Measurements from ENCODE around the gene FAM25A.

FAM25A gene

GRCh38 chr10:87059401-87059800 lies 39.3 kb downstream of the FAM25A start:
- in situ Hi-C loops (cut with MboI; ENCODE audit: low sequenced_read_pairs), result no loop called here

- in situ Hi-C loops (cut with MboI; ENCODE audit: low sequenced_read_pairs), result no loop called here
These were observed 40.3 kb downstream of the FAM25A start for GRCh38 chr10:87060280-87060928.

- in situ Hi-C loops (cut with MboI; ENCODE audit: low sequenced_read_pairs), result no loop called here
These were observed 44.6 kb downstream of the FAM25A start for GRCh38 chr10:87064651-87065050.

- in situ Hi-C loops (cut with MboI; ENCODE audit: low sequenced_read_pairs), result no loop called here
These were observed 46.1 kb downstream of the FAM25A start for GRCh38 chr10:87066178-87066577.

- in situ Hi-C loops (cut with MboI; ENCODE audit: low sequenced_read_pairs), result no loop called here
These were observed 46.8 kb downstream of the FAM25A start for GRCh38 chr10:87066865-87067264.

- in situ Hi-C loops (cut with MboI; ENCODE audit: low sequenced_read_pairs), result no loop called here
These were observed 48.2 kb downstream of the FAM25A start for GRCh38 chr10:87068281-87068680.

GRCh38 chr10:87072449-87072848 lies 52.4 kb downstream of the FAM25A start:
- in situ Hi-C loops (cut with MboI; ENCODE audit: low sequenced_read_pairs), result no loop called here

Data from HL-60/S4 treated with retinoic acid at 250 ng/mL for 4 days and 3 days (cell line).